A673 (cell line): ENCODE measurements around the gene SEMA4A. TPM values are rescaled to one million over a fixed set of nuclear protein-coding genes. Genes with fewer than 3 reads are reported as not detected.
"Not testable (repeated sequence)": the region's sequence is repeated elsewhere in the genome, so short reads cannot be mapped to it uniquely, and the experiment has no call there.

Experiments
- BruUV-seq: library from RNA; stranded (reverse); fragments of 400-500 nt; replicated peaks from 2 replicates; lab custom pipeline; 2021; lab: Mats Ljungman, UMichigan
- CTCF ChIA-PET: fragments of 300-600 bp; sonication (Branson Sonifier 250); formaldehyde crosslinking; loops from one replicate; lab custom pipeline; 2022; ENCODE audit warnings: antibody characterized with exemption; lab: Charles Lee
- POLR2A ChIA-PET: fragments of 300-600 bp; sonication (Branson Sonifier 250); formaldehyde crosslinking; loops from one replicate; lab custom pipeline; 2022; ENCODE audit warnings: antibody characterized with exemption; ENCODE audit not compliant: low non-redundant PET; lab: Charles Lee
- DNase-seq: peaks from one replicate; pipeline ENCODE4 v3.0.0-alpha.2; 2015; ENCODE audit warnings: low spot score
- H3K27ac ChIP-seq: fragments of 200-600 bp; sonication (generic); 2 replicates; pipeline ENCODE4 v1.5.1; 2016; ENCODE audit warnings: mixed run types, low read depth, mild to moderate bottlenecking, mixed read lengths, antibody characterized with exemption, low read length; ENCODE audit not compliant: poor library complexity, severe bottlenecking
- H3K27me3 ChIP-seq: fragments of 200-600 bp; sonication (generic); replicated peaks from 2 replicates; pipeline ENCODE4 v1.6.1; 2017; ENCODE audit warnings: mixed run types, low read depth, mild to moderate bottlenecking, mixed read lengths, antibody characterized with exemption, low read length; ENCODE audit not compliant: insufficient read depth, poor library complexity
- H3K36me3 ChIP-seq: fragments of 200-600 bp; sonication (generic); 2 replicates; pipeline ENCODE4 v1.6.1; 2016; ENCODE audit warnings: mixed run types, mild to moderate bottlenecking, mixed read lengths, antibody characterized with exemption, low read length; ENCODE audit not compliant: insufficient read depth, poor library complexity, severe bottlenecking
- H3K4me1 ChIP-seq: fragments of 200-600 bp; sonication (generic); 2 replicates; pipeline ENCODE4 v1.6.1; 2017; ENCODE audit warnings: mixed run types, mild to moderate bottlenecking, mixed read lengths, antibody characterized with exemption, low read length; ENCODE audit not compliant: insufficient read depth, poor library complexity, severe bottlenecking
- H3K4me3 ChIP-seq: fragments of 200-600 bp; sonication (generic); 2 replicates; pipeline ENCODE4 v1.5.1; 2016; ENCODE audit warnings: low read depth, mixed run types, mild to moderate bottlenecking, mixed read lengths, low read length; ENCODE audit not compliant: poor library complexity, severe bottlenecking
- H3K9me3 ChIP-seq: fragments of 200-600 bp; sonication (generic); 2 replicates; pipeline ENCODE4 v1.6.1; 2016; ENCODE audit warnings: mixed run types, low read depth, mild to moderate bottlenecking, mixed read lengths, antibody characterized with exemption, low read length; ENCODE audit not compliant: poor library complexity, severe bottlenecking
- EZH2 ChIP-seq: fragments of 200-600 bp; sonication (generic); IDR thresholded peaks from 2 replicates; pipeline ENCODE4 v1.6.1; 2017; ENCODE audit warnings: borderline replicate concordance, low read depth, mild to moderate bottlenecking, mixed read lengths, antibody characterized with exemption, low read length; ENCODE audit not compliant: poor library complexity, severe bottlenecking
- intact Hi-C: fragments of 100-400 bp; cut with micrococcal nuclease; formaldehyde crosslinking; loops from one replicate; pipeline ENCODE4 v1.10.0; 2022; ENCODE audit not compliant: unreplicated experiment
- total RNA-seq: library from RNA; stranded (reverse); gene quantifications from 2 replicates; pipeline ENCODE4 v1.2.3, GENCODE V29; 2021
- TF ChIP-seq, protein P1 (sequence below): fragments of 300-800, 200-600 bp; sonication (generic); conservative IDR thresholded peaks from 2 replicates; pipeline ENCODE4 v1.5.1; 2017; ENCODE audit warnings: low read depth, mild to moderate bottlenecking, antibody characterized with exemption, low read length, moderate library complexity, mixed read lengths

Gene SEMA4A
- total RNA-seq, 1 experiment from 2014 or later, result 0.77 TPM

DNA sequence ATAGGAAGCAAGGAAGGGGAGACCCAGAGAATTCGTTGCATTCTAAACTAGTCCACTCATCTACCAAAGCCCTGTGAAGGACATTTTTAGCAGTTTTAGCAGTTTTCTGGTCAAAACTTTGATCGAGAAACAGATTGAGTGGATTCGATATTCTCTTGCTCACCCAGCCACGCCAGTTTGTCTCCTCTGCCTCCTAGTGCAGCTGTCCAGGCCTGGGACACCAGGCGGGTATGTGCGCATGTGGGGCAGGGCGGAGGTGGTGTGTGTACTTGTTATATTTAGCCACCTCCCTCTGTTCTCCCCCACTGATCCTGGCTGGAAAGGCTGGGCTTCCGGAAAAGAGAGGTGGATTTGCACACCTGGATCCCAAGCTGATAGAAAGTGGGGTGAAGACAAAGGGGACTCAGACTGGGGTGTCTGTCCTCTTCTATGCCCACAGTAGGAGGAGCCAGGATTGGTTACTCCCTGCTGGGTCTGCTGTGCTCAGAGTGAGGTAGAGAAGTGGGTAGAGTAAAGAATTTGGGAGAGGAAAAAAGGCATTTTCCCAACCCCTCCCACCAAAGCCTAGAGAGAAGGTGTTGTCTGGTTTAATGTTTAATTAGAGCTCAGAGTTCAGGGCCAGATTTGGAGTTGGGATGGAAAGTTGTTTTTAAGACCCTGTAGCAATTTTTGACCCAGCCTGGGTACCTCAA is 35.1 kb upstream of the SEMA4A start:
- Histone ChIP-seq H3K27me3 (no peaks in the 10 kb centered on the region), H3K4me1 (peaks cover 58% of the 10 kb centered on the region), H3K36me3 (no peaks in the 10 kb centered on the region), H3K4me3 (no peak overlapping the region), H3K9me3 (no peaks in the 10 kb centered on the region), H3K27ac (peak overlapping the region; percentile 66)
- POLR2A ChIA-PET, result no interaction called here
- TF ChIP-seq EZH2, result no peak
- TF ChIP-seq, protein P1, sequence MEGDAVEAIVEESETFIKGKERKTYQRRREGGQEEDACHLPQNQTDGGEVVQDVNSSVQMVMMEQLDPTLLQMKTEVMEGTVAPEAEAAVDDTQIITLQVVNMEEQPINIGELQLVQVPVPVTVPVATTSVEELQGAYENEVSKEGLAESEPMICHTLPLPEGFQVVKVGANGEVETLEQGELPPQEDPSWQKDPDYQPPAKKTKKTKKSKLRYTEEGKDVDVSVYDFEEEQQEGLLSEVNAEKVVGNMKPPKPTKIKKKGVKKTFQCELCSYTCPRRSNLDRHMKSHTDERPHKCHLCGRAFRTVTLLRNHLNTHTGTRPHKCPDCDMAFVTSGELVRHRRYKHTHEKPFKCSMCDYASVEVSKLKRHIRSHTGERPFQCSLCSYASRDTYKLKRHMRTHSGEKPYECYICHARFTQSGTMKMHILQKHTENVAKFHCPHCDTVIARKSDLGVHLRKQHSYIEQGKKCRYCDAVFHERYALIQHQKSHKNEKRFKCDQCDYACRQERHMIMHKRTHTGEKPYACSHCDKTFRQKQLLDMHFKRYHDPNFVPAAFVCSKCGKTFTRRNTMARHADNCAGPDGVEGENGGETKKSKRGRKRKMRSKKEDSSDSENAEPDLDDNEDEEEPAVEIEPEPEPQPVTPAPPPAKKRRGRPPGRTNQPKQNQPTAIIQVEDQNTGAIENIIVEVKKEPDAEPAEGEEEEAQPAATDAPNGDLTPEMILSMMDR, result no peak
- DNase-seq, result no peak
- TSS peak; percentile 15 for BruUV-seq
- CTCF ChIA-PET, result interaction anchor here (1.2 to 1.5 kb wide), 2 partner anchors 12 to 22 kb away, joined by 3 to 5 read pairs; no protein-coding TSS in a partner anchor
- intact Hi-C loops, result no loop called here

GRCh38 chr1:156119503-156120209 is 33.7 kb upstream of the SEMA4A start:
- Histone ChIP-seq H3K36me3 (no peaks in the 10 kb centered on the region), H3K9me3 (no peaks in the 10 kb centered on the region), H3K27me3 (no peaks in the 10 kb centered on the region), H3K4me3 (no peak overlapping the region), H3K4me1 (peaks cover 59% of the 10 kb centered on the region), H3K27ac (peak overlapping the region; percentile 9)
- DNase-seq, result peak; percentile 64
- BruUV-seq, result no TSS peak
- intact Hi-C loops, result no loop called here
- ChIA-PET POLR2A (no interaction called here), CTCF (interaction anchor here (1.0 to 1.2 kb wide), 2 partner anchors 10 to 23 kb away, joined by 3 read pairs; no protein-coding TSS in a partner anchor)
- TF ChIP-seq, protein P1, result no peak
- no peak for TF ChIP-seq EZH2

DNA sequence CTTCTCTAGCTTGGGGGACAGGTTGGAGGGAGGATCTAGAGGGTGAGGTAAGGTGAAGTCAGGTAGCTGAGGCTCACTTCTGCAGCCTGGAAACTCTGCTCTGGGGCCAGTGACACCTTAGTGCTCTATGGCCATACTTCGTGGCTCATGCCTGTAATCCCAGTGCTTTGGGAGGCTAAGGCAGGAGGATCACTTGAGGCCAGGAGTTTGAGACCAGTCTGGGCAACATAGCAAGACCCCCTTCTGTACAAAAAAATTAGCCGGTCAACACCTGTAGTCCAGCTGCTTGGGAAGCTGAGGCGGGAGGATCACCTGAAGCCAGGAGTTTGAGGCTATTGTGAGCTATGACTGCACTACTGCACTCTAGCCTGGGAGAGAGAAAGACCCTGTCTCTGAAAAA is 33.1 kb upstream of the SEMA4A start:
- H3K9me3 ChIP-seq, result no peaks in the 10 kb centered on the region
- H3K27me3 ChIP-seq, result no peaks in the 10 kb centered on the region
- ChIA-PET CTCF (interaction anchor here (1.0 kb wide), 1 partner anchor 23 kb away, joined by 3 read pairs; no protein-coding TSS in a partner anchor), POLR2A (no interaction called here)
- peak overlapping the region; percentile 22 for H3K27ac ChIP-seq
- DNase-seq, result no peak
- no peak overlapping the region for H3K4me3 ChIP-seq
- H3K4me1 ChIP-seq, result peaks cover 65% of the 10 kb centered on the region
- TF ChIP-seq, protein P1, result no peak
- no peak for TF ChIP-seq EZH2
- BruUV-seq, result no TSS peak
- intact Hi-C loops, result no loop called here
- H3K36me3 ChIP-seq, result no peaks in the 10 kb centered on the region

GRCh38 chr1:156121005-156121404 is 32.4 kb upstream of the SEMA4A start:
- peaks cover 72% of the 10 kb centered on the region for H3K4me1 ChIP-seq
- intact Hi-C loops, result not testable (repeated sequence)

More at GRCh38 chr1:156121005-156121404, 32.4 kb upstream of the SEMA4A start:
- H3K4me3 ChIP-seq, DNase-seq, H3K27me3 ChIP-seq, CTCF ChIA-PET, H3K9me3 ChIP-seq, BruUV-seq, POLR2A ChIA-PET, H3K36me3 ChIP-seq: not testable (repeated sequence)
- H3K27ac ChIP-seq, result peak overlapping the region; percentile 22
